Pulmonary artery endothelial cell (primary cell): ENCODE data around the gene TANGO2. TPM values are rescaled to one million over a fixed set of nuclear protein-coding genes. Genes with fewer than 3 reads are reported as not detected.

Experiments used
- DNase-seq: peaks from one replicate; pipeline ENCODE4 v3.0.0-alpha.2; 2011; ENCODE audit warnings: low read depth, low spot score
- total RNA-seq: library from RNA; depleted of rRNA; stranded (reverse); fragments of >200 nt; gene quantifications from 2 replicates; pipeline ENCODE4 v1.2.3, GENCODE V29; 2014

The TANGO2 gene
- total RNA-seq, 1 donor from 2014 or later: 36.4 TPM

GRCh38 chr22:19982991-19983578 lies 37.8 kb upstream of the TANGO2 start:
- DNase-seq: no peak

GRCh38 chr22:19983741-19984140 lies 37.2 kb upstream of the TANGO2 start:
- no peak for DNase-seq

- DNase-seq: no peak
Observed at GRCh38 chr22:19984201-19984753, 36.6 kb upstream of the TANGO2 start.

- no peak for DNase-seq
Observed at GRCh38 chr22:19984851-19985811, 35.8 kb upstream of the TANGO2 start.

GRCh38 chr22:19986011-19986409 lies 34.9 kb upstream of the TANGO2 start:
- DNase-seq: no peak

- no peak for DNase-seq
Observed at GRCh38 chr22:19986410-19987341, 34.2 kb upstream of the TANGO2 start.

- DNase-seq: no peak
Observed at GRCh38 chr22:19987394-19988306, 33.3 kb upstream of the TANGO2 start.

GRCh38 chr22:19988331-19988808 lies 32.5 kb upstream of the TANGO2 start:
- DNase-seq: no peak

GRCh38 chr22:19988965-19989724 lies 31.8 kb upstream of the TANGO2 start:
- DNase-seq: no peak

- DNase-seq: no peak
Observed at GRCh38 chr22:19989725-19990067, 31.2 kb upstream of the TANGO2 start.

GRCh38 chr22:19990188-19990587 lies 30.7 kb upstream of the TANGO2 start:
- DNase-seq: no peak

GRCh38 chr22:19990609-19991394 lies 30.1 kb upstream of the TANGO2 start:
- DNase-seq: no peak

- DNase-seq: no peak
Observed at GRCh38 chr22:19991395-19991644, 29.6 kb upstream of the TANGO2 start.

- no peak for DNase-seq
Observed at GRCh38 chr22:19991645-19992451, 29.1 kb upstream of the TANGO2 start.

- no peak for DNase-seq
Observed at GRCh38 chr22:19992481-19992911, 28.4 kb upstream of the TANGO2 start.

- no peak for DNase-seq
Observed at GRCh38 chr22:19992921-19993355, 28.0 kb upstream of the TANGO2 start.

GRCh38 chr22:19993926-19994325 lies 27.0 kb upstream of the TANGO2 start:
- DNase-seq: no peak
